PFSK-1 (cell line): Measurements from ENCODE around the gene PLEKHM2.

Experiments
- POLR2AphosphoS5 ChIP-seq: IDR thresholded peaks from 2 replicates; pipeline ENCODE4 v1.6.1; 2012; ENCODE audit warnings: low read depth, mild to moderate bottlenecking, control low read depth, low read length, moderate library complexity
- TF ChIP-seq, protein P1 (sequence below), 2 experiments: IDR thresholded peaks; 2 replicates each; pipeline versions ENCODE4 v1.6.1 to v1.8.0; 2011 to 2012; ENCODE audit warnings: low read depth in 2 of 2, low read length in 2 of 2, control low read depth in 1 of 2, inconsistent platforms in 1 of 2, mild to moderate bottlenecking in 1 of 2, moderate library complexity in 1 of 2; ENCODE audit not compliant: insufficient read depth in 1 of 2

DNA sequence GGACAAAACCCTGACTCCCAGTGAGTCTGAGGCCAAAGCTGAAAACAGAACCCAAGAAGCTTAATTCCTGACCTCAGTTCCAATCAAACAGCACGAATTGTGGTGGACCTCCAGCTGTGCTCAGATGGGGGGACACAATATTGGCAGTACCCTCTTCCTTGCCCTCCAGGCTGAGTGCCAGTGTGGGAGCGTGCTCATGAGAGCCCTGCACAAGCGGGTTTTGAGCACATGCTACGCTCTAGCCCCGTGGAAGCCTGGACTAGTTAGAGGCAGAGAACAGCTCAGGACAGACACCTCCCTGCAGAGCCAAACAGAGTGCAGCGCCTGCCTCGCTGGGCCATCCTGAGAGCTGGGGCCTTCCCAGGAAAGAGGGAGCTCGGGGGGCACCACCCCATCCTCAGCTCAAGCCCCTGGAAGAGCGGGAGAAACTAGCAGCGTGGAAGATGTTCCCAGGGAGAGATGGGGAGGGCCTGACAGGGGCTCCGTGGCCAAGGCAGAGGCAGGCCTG is 49.2 kb downstream of the PLEKHM2 start:
- TF ChIP-seq POLR2AphosphoS5, result no peak
- TF ChIP-seq, protein P1, sequence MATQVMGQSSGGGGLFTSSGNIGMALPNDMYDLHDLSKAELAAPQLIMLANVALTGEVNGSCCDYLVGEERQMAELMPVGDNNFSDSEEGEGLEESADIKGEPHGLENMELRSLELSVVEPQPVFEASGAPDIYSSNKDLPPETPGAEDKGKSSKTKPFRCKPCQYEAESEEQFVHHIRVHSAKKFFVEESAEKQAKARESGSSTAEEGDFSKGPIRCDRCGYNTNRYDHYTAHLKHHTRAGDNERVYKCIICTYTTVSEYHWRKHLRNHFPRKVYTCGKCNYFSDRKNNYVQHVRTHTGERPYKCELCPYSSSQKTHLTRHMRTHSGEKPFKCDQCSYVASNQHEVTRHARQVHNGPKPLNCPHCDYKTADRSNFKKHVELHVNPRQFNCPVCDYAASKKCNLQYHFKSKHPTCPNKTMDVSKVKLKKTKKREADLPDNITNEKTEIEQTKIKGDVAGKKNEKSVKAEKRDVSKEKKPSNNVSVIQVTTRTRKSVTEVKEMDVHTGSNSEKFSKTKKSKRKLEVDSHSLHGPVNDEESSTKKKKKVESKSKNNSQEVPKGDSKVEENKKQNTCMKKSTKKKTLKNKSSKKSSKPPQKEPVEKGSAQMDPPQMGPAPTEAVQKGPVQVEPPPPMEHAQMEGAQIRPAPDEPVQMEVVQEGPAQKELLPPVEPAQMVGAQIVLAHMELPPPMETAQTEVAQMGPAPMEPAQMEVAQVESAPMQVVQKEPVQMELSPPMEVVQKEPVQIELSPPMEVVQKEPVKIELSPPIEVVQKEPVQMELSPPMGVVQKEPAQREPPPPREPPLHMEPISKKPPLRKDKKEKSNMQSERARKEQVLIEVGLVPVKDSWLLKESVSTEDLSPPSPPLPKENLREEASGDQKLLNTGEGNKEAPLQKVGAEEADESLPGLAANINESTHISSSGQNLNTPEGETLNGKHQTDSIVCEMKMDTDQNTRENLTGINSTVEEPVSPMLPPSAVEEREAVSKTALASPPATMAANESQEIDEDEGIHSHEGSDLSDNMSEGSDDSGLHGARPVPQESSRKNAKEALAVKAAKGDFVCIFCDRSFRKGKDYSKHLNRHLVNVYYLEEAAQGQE (IDR thresholded peaks at IDR 0.05; ENCODE audit: insufficient read depth in 1 of 2, low read depth in 2 of 2, low read length in 2 of 2), result no peak
